Esophagus muscularis mucosa (tissue), 4 donors: ENCODE measurements around the gene KRTAP2-2.

Experiments
- CTCF ChIP-seq, 3 experiments: fragments of 200-600 bp in 2 of 3; fragments of 450-650 bp in 1 of 3; sonication (generic) in 2 of 3; IDR thresholded peaks; one replicate each; pipeline ENCODE4 v1.5.1; 2017 to 2019; ENCODE audit warnings: antibody characterized with exemption in 3 of 3, mild to moderate bottlenecking in 2 of 3, moderate library complexity in 1 of 3
- EP300 ChIP-seq: sonication (generic); formaldehyde crosslinking; IDR thresholded peaks from one replicate; pipeline ENCODE4 v1.6.1; 2017; ENCODE audit warnings: antibody characterized with exemption
- POLR2AphosphoS5 ChIP-seq, 2 donors: sonication (generic); formaldehyde crosslinking; IDR thresholded peaks; one replicate each; pipeline ENCODE4 v1.6.1; 2017; ENCODE audit warnings: antibody characterized with exemption in 2 of 2

DNA sequence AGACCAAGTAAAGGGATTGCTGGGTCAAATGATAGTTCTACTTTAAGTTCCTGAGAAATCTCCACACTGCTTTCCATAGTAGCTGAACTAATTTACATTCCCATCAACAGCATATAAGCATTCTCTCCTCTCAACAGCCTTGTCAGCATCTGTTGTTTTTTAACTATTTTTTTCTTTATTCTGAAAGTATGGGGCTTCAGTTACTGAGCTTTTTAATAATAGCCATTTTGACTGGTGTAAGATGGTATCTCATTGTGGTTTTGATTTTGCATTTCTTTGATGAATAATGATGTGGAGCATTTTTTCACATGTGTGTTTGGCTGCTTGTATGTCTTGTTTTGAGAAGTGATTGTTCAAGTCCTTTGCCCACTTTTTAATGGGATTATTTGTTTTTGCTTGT lies 2.5 kb downstream of the KRTAP2-2 start:
- no peak for TF ChIP-seq EP300
- TF ChIP-seq POLR2AphosphoS5 (IDR thresholded peaks at IDR 0.05): no peak
- TF ChIP-seq CTCF (IDR thresholded peaks at IDR 0.05): no peak
